GM18909 (cell line): ENCODE results near the gene ZBTB47.

ENCODE experiments used
- ATAC-seq: cut with Tn5 transposase; IDR thresholded peaks from one replicate; pipeline ENCODE4 v1.9.1; 2021; ENCODE audit warnings: mild to moderate bottlenecking; ENCODE audit not compliant: unreplicated experiment, poor library complexity

The ZBTB47 gene

GRCh38 chr3:42663581-42664437 lies 10.3 kb downstream of the ZBTB47 start:
- peak; percentile 45 for ATAC-seq

DNA sequence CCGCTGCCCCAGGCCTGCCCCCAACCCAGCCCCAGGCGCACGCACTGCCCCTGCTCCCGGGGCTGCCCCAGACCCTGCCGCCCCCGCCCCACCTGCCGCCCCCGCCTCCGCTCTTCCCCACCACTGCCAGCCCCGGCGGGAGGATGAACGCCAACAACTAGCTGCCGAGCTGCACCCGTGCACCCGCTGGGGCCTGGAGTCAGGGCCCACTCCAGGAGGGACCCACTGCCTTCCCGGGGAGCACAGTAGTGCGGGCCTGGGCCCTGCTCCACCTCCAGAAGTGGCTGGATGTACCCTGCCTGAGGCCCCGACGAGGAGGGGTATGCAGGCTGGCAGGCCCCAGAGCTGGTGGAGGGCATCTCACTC lies 10.9 kb downstream of the ZBTB47 start:
- no peak for ATAC-seq

- no peak for ATAC-seq
These were observed 11.8 kb downstream of the ZBTB47 start for GRCh38 chr3:42665050-42665878.

DNA sequence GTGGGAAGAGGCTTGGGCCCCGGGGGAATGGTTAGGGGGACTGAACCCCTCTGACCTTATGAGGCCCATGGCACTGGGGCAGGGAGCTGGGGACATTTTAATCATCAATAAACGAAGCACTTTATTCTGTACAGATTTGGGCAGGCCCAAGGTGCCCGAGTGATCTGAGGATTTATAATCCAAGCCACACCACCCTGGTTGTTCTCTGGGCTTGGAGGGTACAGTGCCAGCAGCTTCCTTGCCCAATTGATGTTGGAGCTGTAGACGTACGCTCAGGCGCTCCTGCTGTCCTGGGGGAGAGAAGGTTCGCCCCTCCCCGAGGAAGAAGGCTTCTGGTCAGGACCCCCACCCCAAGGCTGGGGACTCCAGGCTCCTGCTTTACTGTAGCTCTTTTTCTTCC lies 12.5 kb downstream of the ZBTB47 start:
- ATAC-seq, result no peak

- no peak for ATAC-seq
These were observed 13.1 kb downstream of the ZBTB47 start for GRCh38 chr3:42666577-42666998.

DNA sequence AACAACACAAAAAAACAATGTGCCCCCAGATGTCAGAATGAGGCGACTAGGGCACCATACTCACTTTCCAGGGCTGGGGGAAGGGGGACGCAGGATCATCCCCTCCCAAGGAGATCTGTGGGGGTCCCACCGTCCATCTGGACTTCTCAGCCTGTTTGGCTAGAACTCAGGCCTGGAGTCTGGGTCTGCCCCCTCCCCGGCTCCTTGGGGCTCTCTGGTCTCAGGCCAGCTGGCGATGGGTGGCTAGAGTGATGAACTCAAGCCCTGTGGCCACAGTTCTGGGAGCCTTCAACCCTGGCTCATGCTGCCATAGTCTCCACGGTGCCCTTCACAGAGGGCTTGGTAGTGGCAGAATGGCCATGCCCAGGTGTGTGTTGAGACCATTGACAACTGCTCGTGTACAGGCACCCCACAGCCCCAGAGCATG lies 13.6 kb downstream of the ZBTB47 start:
- ATAC-seq, result no peak

DNA sequence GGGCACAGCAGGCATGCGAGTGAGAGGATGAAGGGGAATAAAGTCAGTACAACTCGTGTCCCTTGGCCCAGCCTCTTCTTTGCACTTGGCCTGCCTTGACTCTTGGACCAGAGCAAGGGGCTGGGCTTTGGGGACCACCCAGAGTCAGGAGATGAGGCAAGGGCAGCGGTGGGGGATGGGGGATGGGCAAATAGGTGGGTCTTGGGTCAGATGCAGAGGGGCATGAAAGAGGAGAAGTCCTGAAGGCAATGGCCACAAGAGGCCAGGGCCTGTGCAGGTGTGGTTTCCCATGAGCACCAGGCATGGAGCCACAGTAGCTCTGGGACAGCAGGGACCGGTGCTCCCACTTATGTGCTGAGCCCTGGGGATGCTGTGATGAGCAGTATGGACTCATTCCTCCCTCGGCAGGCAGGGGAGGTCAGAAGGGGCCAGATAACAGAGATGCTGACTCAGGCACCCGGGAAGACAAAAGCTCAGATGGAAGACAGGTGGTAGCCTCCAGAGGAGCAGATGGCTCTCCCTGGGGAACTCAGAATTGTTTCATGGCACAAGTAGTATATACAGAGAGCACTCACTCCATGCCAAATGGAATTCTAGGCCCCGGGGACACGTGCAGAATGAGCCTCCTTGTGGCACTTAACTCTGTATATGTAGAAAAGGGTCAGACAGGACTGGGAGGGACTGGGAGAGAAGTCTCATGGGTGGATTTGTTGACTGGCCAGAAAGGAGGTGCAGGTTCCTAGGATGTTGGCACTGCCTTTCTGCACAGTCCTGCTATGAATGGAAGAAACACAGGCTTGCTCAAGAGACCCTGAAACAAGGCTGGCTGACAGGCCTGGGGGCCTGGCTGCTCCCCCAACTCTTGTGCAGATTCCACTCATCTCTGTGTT lies 14.3 kb downstream of the ZBTB47 start:
- no peak for ATAC-seq

DNA sequence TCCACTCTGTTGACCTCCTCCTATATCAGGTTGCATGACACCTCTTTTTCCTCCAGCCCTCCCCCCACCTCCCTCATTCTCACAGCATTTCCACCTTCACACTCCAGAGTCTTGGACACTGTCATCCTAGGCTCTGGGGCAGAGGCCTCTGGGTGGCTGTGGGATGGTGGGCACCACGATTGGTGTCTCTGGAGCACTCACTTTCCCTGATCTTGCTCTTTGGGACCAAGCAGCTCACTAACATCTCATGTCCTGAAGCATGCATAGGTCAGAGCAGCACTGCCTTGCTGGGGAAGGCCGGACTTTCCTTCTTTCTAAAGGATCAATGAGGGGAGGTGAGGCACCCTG lies 14.9 kb downstream of the ZBTB47 start:
- ATAC-seq, result no peak

DNA sequence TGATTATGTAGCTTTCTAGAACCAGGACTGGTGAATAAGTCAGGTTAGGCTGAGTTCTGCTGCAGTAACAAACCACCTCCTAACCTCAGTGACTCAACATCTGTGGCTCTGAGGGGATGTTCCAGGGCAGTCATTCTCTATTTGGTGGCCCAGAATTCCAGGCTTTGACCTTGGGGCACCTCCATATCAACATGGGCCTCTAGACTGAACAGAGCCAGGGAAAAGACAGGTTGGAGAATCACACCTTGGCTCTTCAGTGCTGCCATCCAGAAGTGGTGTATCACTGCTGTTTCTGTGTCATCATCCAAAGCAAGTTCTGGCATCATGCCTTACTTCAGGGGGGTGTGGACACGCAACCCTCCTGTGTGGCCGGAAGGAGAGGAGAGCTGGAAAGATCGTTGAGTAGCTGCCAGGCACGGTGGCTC lies 15.3 kb downstream of the ZBTB47 start:
- no peak for ATAC-seq

DNA sequence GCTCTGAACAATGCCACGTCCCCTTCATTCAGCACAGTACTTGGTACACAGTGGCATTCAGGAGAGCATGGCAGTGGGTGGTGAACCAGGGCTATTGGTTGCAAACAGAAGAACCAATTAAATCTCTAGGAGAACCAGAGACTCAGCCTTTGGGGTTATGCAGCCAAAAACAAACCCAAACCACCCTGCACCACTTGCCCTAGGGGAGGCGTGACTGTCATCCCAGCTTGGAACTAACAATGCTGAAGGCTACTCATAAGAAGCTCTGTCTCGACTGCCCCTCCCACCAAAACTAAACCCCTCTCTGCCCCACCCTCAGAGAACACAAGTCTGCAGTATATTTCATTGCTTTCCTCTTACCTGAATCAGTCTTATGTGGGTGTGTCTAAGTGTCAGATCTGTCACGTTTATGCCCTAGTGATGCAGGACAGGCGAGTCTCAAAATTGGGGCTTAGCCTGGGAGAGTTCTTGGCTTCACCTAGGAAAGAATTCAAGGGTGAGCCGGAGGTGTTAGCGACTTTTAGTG lies 16.6 kb downstream of the ZBTB47 start:
- no peak for ATAC-seq

- ATAC-seq, result no peak
These were observed 17.2 kb downstream of the ZBTB47 start for GRCh38 chr3:42670670-42671069.

- no peak for ATAC-seq
These were observed 19.0 kb downstream of the ZBTB47 start for GRCh38 chr3:42672515-42672914.

DNA sequence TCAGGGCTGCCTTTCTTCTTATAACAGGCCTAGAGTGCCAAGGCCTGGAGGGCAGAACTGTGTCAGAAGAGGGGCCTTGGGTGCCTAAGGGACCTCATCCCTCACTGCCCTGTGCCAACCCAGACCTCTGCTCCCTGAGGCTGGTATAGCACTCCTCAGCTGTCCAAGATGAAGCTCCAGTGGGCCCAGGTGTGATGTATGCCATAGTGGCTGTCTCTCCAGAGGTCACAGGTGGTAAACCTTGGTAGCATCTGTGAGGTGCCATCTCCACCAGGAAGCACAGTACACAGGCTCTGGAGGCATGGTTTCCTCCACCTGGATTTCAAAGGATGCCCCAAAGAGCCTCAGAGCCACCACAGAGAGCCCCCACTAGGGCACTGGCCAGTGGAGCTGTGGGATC lies 19.6 kb downstream of the ZBTB47 start:
- ATAC-seq, result no peak

GRCh38 chr3:42674146-42674545 lies 20.6 kb downstream of the ZBTB47 start:
- no peak for ATAC-seq

DNA sequence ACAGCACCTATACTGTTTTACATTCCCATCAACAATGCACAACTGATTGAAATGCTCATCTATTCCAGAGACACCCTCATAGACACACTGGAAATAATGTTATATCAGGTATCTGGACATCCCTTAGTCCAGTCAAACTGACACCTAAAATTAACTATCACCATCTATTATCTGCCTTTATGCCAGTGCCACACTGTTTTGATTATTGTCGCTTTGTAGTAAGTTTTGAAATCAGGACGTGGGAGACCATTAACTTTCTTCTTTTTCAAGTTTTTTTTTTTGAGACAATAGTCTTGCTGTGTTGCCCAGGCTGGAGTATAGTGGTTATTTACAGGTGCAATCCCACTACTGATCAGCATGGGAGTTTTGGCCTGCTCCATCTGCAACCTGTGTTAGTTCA lies 22.4 kb downstream of the ZBTB47 start:
- no peak for ATAC-seq

DNA sequence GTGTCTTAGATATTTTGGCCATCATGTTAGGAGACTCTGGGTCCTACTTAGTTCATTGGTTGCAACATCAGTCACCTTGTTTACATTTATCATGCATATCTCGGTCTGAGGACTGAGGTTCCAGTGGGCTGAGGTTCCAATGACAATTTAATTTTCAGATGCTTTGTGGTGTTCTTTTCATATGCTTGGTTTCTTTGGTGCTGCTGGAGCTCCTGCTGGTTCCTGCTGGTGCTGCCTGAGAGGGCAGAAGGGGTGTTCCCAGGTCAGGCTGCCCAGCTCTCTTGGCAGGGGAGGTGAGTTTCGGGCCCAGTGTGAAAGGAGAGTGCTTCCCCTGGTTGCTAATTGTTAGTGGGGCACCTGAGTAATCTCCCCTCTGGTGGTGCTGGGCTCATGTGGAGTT lies 24.9 kb downstream of the ZBTB47 start:
- ATAC-seq, result no peak

DNA sequence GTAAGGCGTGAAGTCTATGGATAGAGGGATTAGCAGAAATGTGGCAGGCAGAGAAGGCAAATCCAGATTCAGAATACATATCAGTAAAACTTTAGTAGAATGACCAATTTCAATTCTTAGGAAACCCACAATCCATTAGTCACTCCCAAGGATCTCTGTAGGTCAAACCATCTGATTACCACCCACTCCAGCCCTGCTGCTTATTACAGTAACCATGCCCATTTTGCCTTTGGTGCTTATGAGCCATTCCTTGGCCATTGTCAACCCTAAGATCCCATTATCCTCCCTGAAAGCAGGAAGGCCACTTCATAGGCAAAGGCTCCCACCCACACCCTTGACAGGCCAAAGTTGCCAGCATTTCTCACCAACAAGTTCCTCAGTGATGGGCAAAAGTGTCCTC lies 26.8 kb downstream of the ZBTB47 start:
- ATAC-seq, result no peak

- no peak for ATAC-seq
These were observed 27.3 kb downstream of the ZBTB47 start for GRCh38 chr3:42680806-42681205.

- no peak for ATAC-seq
These were observed 28.0 kb downstream of the ZBTB47 start for GRCh38 chr3:42681361-42682038.
